NCI-H1092 treated with DMSO at 0.1 percent for 48 hours (cell line): ENCODE results near the gene ZNF181.
"Not testable (repeated sequence)": the region's sequence is repeated elsewhere in the genome, so short reads cannot be mapped to it uniquely, and the experiment has no call there.

Source experiments
- DNase-seq: peaks from one replicate; lab custom pipeline; 2025; lab: John Stamatoyannopoulos, UW

The ZNF181 gene

GRCh38 chr19:34733746-34734536 is at the start of gene ZNF181:
TSS of gene ZNF181 (plus strand) at chr19:34734243. CDS start at chr19:34735038, 795 bp downstream.
- peak; percentile 85 for DNase-seq

GRCh38 chr19:34685266-34685665 is 48.8 kb upstream of the ZNF181 start:
- DNase-seq, result not testable (repeated sequence)

- DNase-seq, result no peak
These were observed 47.6 kb upstream of the ZNF181 start for GRCh38 chr19:34686455-34686854.

GRCh38 chr19:34687348-34687747 is 46.7 kb upstream of the ZNF181 start:
- DNase-seq, result no peak

- DNase-seq, result no peak
These were observed 45.5 kb upstream of the ZNF181 start for GRCh38 chr19:34688592-34688991.

- no peak for DNase-seq
These were observed 43.7 kb upstream of the ZNF181 start for GRCh38 chr19:34690372-34690771.

GRCh38 chr19:34692549-34692948 is 41.5 kb upstream of the ZNF181 start:
- DNase-seq, result no peak

GRCh38 chr19:34707661-34708060 is 26.4 kb upstream of the ZNF181 start:
- no peak for DNase-seq

- no peak for DNase-seq
These were observed 22.2 kb upstream of the ZNF181 start for GRCh38 chr19:34711890-34712289.

GRCh38 chr19:34712395-34713261 is 21.4 kb upstream of the ZNF181 start:
- DNase-seq, result peak; percentile 56

- DNase-seq, result no peak
These were observed 20.8 kb upstream of the ZNF181 start for GRCh38 chr19:34713262-34713637.

- no peak for DNase-seq
These were observed 18.7 kb upstream of the ZNF181 start for GRCh38 chr19:34715357-34715756.

- no peak for DNase-seq
These were observed 11.7 kb upstream of the ZNF181 start for GRCh38 chr19:34722353-34722752.

- DNase-seq, result no peak
These were observed 8.6 kb upstream of the ZNF181 start for GRCh38 chr19:34725400-34725799.

GRCh38 chr19:34731019-34731829 is 2.8 kb upstream of the ZNF181 start:
- no peak for DNase-seq

- DNase-seq, result no peak
These were observed 2.1 kb upstream of the ZNF181 start for GRCh38 chr19:34731964-34732363.

- no peak for DNase-seq
These were observed 1.3 kb upstream of the ZNF181 start for GRCh38 chr19:34732612-34733211.

GRCh38 chr19:34733266-34733745 is 737 bp upstream of the ZNF181 start:
- no peak for DNase-seq

- no peak for DNase-seq
These were observed 577 bp downstream of the ZNF181 start for GRCh38 chr19:34734537-34735103.

GRCh38 chr19:34744896-34745690 is 11.1 kb downstream of the ZNF181 start:
- no peak for DNase-seq
